MM.1S (cell line): Measurements from ENCODE around the gene GAS7.

Experiments
- DNase-seq: peaks from one replicate; pipeline ENCODE4 v3.0.0-alpha.2; 2015
- H2AFZ ChIP-seq: fragments of 300-600 bp; sonication (generic); 2 replicates; pipeline ENCODE4 v1.6.0; 2016; ENCODE audit warnings: antibody characterized with exemption, low read length
- H3F3A ChIP-seq: fragments of 300-600 bp; sonication (generic); 2 replicates; pipeline ENCODE4 v1.6.1; 2016; ENCODE audit warnings: mild to moderate bottlenecking, antibody characterized with exemption, low read length, moderate library complexity, mixed read lengths; ENCODE audit not compliant: insufficient read depth
- H3K27ac ChIP-seq: fragments of 300-600 bp; sonication (generic); 2 replicates; pipeline ENCODE4 v1.5.1; 2016; ENCODE audit warnings: mild to moderate bottlenecking, low read length
- H3K27me3 ChIP-seq: fragments of 300-600 bp; sonication (generic); replicated peaks from 2 replicates; pipeline ENCODE4 v1.6.0; 2016; ENCODE audit warnings: low read length; ENCODE audit not compliant: insufficient read depth
- H3K36me3 ChIP-seq: fragments of 300-600 bp; sonication (generic); replicated peaks from 2 replicates; pipeline ENCODE4 v1.6.1; 2016; ENCODE audit warnings: mild to moderate bottlenecking, low read length, mixed read lengths; ENCODE audit not compliant: insufficient read depth
- H3K4me1 ChIP-seq: fragments of 300-600 bp; sonication (generic); 2 replicates; pipeline ENCODE4 v1.6.1; 2016; ENCODE audit warnings: low read length, mixed read lengths
- H3K4me2 ChIP-seq: fragments of 300-600 bp; sonication (generic); 2 replicates; pipeline ENCODE4 v1.6.0; 2016; ENCODE audit warnings: low read depth, low read length
- H3K4me3 ChIP-seq: fragments of 300-600 bp; sonication (generic); 2 replicates; pipeline ENCODE4 v1.5.1; 2016; ENCODE audit warnings: low read length, mixed read lengths
- H3K79me2 ChIP-seq: fragments of 300-600 bp; sonication (generic); 2 replicates; pipeline ENCODE4 v1.6.1; 2016; ENCODE audit warnings: mixed run types, low read length, mixed read lengths
- H3K9ac ChIP-seq: fragments of 300-600 bp; sonication (generic); 2 replicates; pipeline ENCODE4 v1.6.1; 2016; ENCODE audit warnings: low read length, mixed read lengths
- H3K9me2 ChIP-seq: fragments of 300-600 bp; sonication (generic); replicated peaks from 2 replicates; pipeline ENCODE4 v1.6.1; 2016; ENCODE audit warnings: mild to moderate bottlenecking, low read length, mixed read lengths; ENCODE audit not compliant: insufficient read depth
- H3K9me3 ChIP-seq: fragments of 300-600 bp; sonication (generic); replicated peaks from 2 replicates; pipeline ENCODE4 v1.6.1; 2016; ENCODE audit warnings: mild to moderate bottlenecking, low read length, mixed read lengths; ENCODE audit not compliant: insufficient read depth
- H4K20me1 ChIP-seq: fragments of 300-600 bp; sonication (generic); 2 replicates; pipeline ENCODE4 v1.6.1; 2016; ENCODE audit warnings: mild to moderate bottlenecking, low read length, moderate library complexity, mixed read lengths; ENCODE audit not compliant: insufficient read depth
- EZH2 ChIP-seq: fragments of 300-600 bp; sonication (generic); optimal IDR thresholded peaks from 2 replicates; pipeline ENCODE3; 2017; ENCODE audit warnings: low read depth, mild to moderate bottlenecking, antibody characterized with exemption, low read length, mixed read lengths
- EZH2phosphoT487 ChIP-seq: fragments of 300-600 bp; sonication (generic); IDR thresholded peaks from 2 replicates; pipeline ENCODE4 v1.6.1; 2018; ENCODE audit warnings: antibody characterized with exemption, low read length
- TF ChIP-seq, protein P1 (sequence below): fragments of 300-600 bp; sonication (generic); IDR thresholded peaks from 2 replicates; pipeline ENCODE4 v1.5.1; 2016; ENCODE audit warnings: antibody characterized with exemption, low read length, mixed read lengths

Gene GAS7

DNA sequence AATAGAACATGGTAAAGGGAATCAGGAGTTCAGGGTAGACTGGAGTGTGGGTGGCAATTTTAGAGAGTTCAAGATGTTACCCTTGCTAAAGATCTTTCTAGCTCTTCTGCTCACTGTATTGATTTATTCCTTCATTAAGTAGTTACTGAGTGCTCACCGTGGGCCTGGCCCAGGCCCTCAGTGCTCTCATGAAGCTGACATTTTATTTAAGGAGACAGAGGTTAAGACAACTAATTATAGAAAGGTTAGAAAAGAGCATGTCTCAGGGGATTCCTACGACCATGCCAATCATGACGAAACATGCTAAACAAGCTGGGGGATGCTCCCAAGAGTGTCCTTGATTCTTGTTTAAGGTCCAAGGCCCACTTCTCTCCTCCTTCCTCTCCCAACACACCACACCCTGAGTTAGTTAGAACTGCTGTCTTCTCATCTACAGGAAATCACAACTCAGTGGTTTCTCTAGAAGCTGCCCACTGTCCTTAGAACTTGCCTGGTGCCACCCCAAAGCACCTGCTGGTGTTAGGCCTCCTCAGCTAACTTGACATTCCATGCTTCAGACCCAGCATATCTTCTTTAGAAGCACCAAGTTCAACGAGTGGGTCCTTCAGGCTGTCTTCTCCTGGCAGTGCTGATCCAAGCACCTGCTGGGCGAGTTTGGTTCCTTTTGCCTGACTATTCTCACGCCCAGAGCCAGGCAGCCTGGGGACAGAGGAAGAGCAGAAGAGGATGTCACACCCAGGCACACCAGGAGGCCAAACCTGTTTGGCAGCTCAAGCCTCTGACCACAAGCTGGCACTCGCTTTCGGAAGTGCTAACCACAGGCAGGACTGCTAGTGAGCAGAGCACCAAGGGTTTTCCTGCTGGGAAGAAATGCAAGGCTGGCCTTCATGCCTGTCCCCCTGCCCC lies 79.0 kb downstream of the GAS7 start:
- no peak for TF ChIP-seq EZH2
- TF ChIP-seq, protein P1, sequence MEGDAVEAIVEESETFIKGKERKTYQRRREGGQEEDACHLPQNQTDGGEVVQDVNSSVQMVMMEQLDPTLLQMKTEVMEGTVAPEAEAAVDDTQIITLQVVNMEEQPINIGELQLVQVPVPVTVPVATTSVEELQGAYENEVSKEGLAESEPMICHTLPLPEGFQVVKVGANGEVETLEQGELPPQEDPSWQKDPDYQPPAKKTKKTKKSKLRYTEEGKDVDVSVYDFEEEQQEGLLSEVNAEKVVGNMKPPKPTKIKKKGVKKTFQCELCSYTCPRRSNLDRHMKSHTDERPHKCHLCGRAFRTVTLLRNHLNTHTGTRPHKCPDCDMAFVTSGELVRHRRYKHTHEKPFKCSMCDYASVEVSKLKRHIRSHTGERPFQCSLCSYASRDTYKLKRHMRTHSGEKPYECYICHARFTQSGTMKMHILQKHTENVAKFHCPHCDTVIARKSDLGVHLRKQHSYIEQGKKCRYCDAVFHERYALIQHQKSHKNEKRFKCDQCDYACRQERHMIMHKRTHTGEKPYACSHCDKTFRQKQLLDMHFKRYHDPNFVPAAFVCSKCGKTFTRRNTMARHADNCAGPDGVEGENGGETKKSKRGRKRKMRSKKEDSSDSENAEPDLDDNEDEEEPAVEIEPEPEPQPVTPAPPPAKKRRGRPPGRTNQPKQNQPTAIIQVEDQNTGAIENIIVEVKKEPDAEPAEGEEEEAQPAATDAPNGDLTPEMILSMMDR = no peak
- no peak for TF ChIP-seq EZH2phosphoT487
- Histone ChIP-seq H3K4me3 (no peak overlapping the region), H4K20me1 (no peaks in the 10 kb centered on the region), H3K27ac (peak overlapping the region; percentile 74; the same call in 1 of the 2 replicates), H2AFZ (0 out of 2 replicates have a peak overlapping the region, but pooled peaks have one; percentile 23), H3K4me1 (peaks cover 11% of the 10 kb centered on the region), H3F3A (0 out of 2 replicates have a peak, but pooled peaks cover 2% of the 10 kb centered on the region), H3K4me2 (peak overlapping the region; percentile 41; the same call in 1 of the 2 replicates), H3K79me2 (no peaks in the 10 kb centered on the region), H3K36me3 (no peaks in the 10 kb centered on the region), H3K27me3 (no peaks in the 10 kb centered on the region), H3K9ac (peak overlapping the region; percentile 21; the same call in 1 of the 2 replicates), H3K9me3 (no peaks in the 10 kb centered on the region), H3K9me2 (no peaks in the 10 kb centered on the region)
- peak; percentile 52 for DNase-seq

DNA sequence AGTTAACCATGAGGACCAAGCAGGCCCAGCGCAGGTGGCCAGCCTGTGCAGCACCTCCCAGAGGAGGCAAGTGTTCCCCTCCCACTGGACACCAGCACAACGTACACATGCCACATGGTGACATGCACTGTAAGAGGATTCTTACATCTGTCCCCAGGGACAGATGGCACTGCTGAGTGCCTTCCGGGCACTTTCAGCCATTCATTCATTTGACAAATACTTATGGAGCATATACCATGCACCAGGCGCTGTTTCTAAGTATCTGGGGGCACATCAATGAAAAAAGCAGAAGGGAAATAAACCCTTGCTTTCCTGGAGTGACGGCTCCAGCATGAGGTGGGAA lies 79.6 kb downstream of the GAS7 start:
- H3K9me3 ChIP-seq = no peaks in the 10 kb centered on the region
- H4K20me1 ChIP-seq = no peaks in the 10 kb centered on the region
- peak overlapping the region; percentile 41; the same call in 1 of the 2 replicates for H3K4me2 ChIP-seq
- H2AFZ ChIP-seq = no peak overlapping the region
- no peaks in the 10 kb centered on the region for H3K27me3 ChIP-seq
- TF ChIP-seq EZH2phosphoT487 (no peak), EZH2 (no peak)
- TF ChIP-seq, protein P1 = no peak
- peaks cover 11% of the 10 kb centered on the region for H3K4me1 ChIP-seq
- 0 out of 2 replicates have a peak, but pooled peaks cover 2% of the 10 kb centered on the region for H3F3A ChIP-seq
- no peak for DNase-seq
- no peaks in the 10 kb centered on the region for H3K79me2 ChIP-seq
- H3K9me2 ChIP-seq = no peaks in the 10 kb centered on the region
- H3K9ac ChIP-seq = no peak overlapping the region
- H3K27ac ChIP-seq = peak overlapping the region; percentile 74; the same call in 1 of the 2 replicates
- H3K36me3 ChIP-seq = no peaks in the 10 kb centered on the region
- no peak overlapping the region for H3K4me3 ChIP-seq

DNA sequence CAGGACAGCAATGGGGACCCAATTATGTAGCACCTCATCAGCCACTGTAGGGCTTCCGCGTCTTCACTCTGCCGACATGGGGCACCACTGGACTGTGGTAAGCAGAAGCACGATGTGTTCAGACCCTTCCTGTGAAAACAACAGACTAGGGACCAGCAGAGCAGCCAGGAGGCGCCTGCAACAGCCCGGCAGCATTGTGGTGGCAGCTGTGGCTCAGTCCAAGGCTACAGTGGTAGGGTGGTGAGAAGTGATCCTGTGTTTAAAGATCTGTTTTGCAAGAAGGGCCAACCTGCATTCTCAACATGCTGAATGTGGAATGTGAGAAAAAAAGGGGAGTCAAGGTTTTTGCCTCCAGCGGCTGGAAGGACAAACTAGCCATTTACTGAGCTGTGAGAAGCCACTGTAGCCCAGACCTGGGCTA lies 80.8 kb downstream of the GAS7 start:
- no peak overlapping the region for H3K4me3 ChIP-seq
- no peak overlapping the region for H3K9ac ChIP-seq
- H2AFZ ChIP-seq = no peak overlapping the region
- no peaks in the 10 kb centered on the region for H3K79me2 ChIP-seq
- H3K27me3 ChIP-seq = no peaks in the 10 kb centered on the region
- H3K27ac ChIP-seq = no peak overlapping the region
- TF ChIP-seq EZH2phosphoT487 (no peak), EZH2 (no peak)
- TF ChIP-seq, protein P1 = no peak
- H3K4me1 ChIP-seq = peaks cover 11% of the 10 kb centered on the region
- H3K36me3 ChIP-seq = no peaks in the 10 kb centered on the region
- no peaks in the 10 kb centered on the region for H4K20me1 ChIP-seq
- no peaks in the 10 kb centered on the region for H3K9me2 ChIP-seq
- no peaks in the 10 kb centered on the region for H3K9me3 ChIP-seq
- 0 out of 2 replicates have a peak, but pooled peaks cover 2% of the 10 kb centered on the region for H3F3A ChIP-seq
- no peak overlapping the region for H3K4me2 ChIP-seq
- DNase-seq = no peak
